Activated CD4-positive, CD25-positive, alpha-beta regulatory T cell treated with anti-CD3 and anti-CD28 coated beads, Interleukin-2, amount 50 U/mL, for 16 hours (primary cell): ENCODE results near the gene DPF1.

Experiments
- DNase-seq: peaks from one replicate; pipeline ENCODE4 v3.0.0-alpha.2; 2020; ENCODE audit warnings: low read depth, low spot score

DPF1 gene

GRCh38 chr19:38164526-38164925 lies 59.5 kb downstream of the DPF1 start:
- DNase-seq, result no peak

GRCh38 chr19:38163419-38164290 lies 60.4 kb downstream of the DPF1 start:
- no peak for DNase-seq

GRCh38 chr19:38162632-38163031 lies 61.4 kb downstream of the DPF1 start:
- DNase-seq, result no peak

GRCh38 chr19:38162094-38162493 lies 61.9 kb downstream of the DPF1 start:
- no peak for DNase-seq
